ENCODE measurements around the gene NEU3. TPM values are rescaled to one million over a fixed set of nuclear protein-coding genes. Genes with fewer than 3 reads are reported as not detected.

The NEU3 gene
- total and polyA plus RNA-seq, 7 donors: 1.8 to 26.7 (median 14.0) TPM

DNA sequence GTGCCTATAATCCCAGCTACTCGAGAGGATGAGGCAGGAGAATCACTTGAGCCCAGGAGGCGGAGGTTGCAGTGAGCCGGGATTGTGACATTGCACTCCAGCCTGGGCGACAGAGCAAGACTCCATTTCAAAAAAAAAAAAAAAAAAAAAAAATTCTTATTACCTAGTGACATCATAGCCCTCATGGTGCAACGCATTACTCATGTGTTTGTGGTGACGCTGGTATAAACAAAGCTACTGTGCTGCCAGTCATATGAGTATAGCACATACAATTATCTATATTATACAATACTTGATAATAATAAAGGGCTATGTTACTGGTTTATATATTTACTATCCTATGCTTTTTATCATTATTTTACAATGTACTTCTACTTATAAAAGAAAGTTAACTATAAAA lies 66.8 kb downstream of the NEU3 start:
- DNase-seq: no peak
- 83 to 97% (median 91%) methylated on average over 6 of the region's 6 CpGs for WGBS, 3 donors
- peaks cover 9% of the 10 kb centered on the region for H3K9me3 ChIP-seq
- no peak for ATAC-seq
- no peaks in the 10 kb centered on the region for H3K4me1 ChIP-seq
- intact Hi-C loops (cut with DNase I): loop anchor here in 1 of 2 donors (10.0 kb wide), 1 partner anchor 49 kb away; no protein-coding TSS in a partner anchor
- no peaks in the 10 kb centered on the region for H3K27me3 ChIP-seq (ENCODE audit: insufficient read depth in 3 of 3, low read length in 2 of 3)
- H3K27ac ChIP-seq: no peak overlapping the region
- no peak overlapping the region for H3K4me3 ChIP-seq
- peaks cover 0 to 4% of the 10 kb centered on the region in 2 donors for H3K36me3 ChIP-seq (ENCODE audit: insufficient read depth in 1 of 2, low read depth in 1 of 2)
- TF ChIP-seq CTCF (IDR thresholded peaks at IDR 0.05): no peak

- Histone ChIP-seq H3K4me3 (no peak overlapping the region), H3K9me3 (peaks cover 9% of the 10 kb centered on the region), H3K4me1 (no peaks in the 10 kb centered on the region), H3K27ac (no peak overlapping the region), H3K36me3 (ENCODE audit: insufficient read depth in 1 of 2, low read depth in 1 of 2) (peaks cover 0 to 4% of the 10 kb centered on the region in 2 donors), H3K27me3 (ENCODE audit: insufficient read depth in 3 of 3, low read length in 2 of 3) (no peaks in the 10 kb centered on the region)
- 61 to 92% (median 77%) methylated on average over 3 of the region's 3 CpGs for WGBS, 3 donors
- intact Hi-C loops (cut with DNase I): loop anchor here in 1 of 2 donors (10.0 kb wide), 1 partner anchor 48 kb away; no protein-coding TSS in a partner anchor
- TF ChIP-seq CTCF (IDR thresholded peaks at IDR 0.05): no peak
- ATAC-seq: no peak
- DNase-seq: no peak
These were observed 68.1 kb downstream of the NEU3 start for GRCh38 chr11:75056814-75057213.

GRCh38 chr11:75059299-75059698 lies 70.6 kb downstream of the NEU3 start:
- H3K27me3 ChIP-seq (ENCODE audit: insufficient read depth in 3 of 3, low read length in 2 of 3): no peaks in the 10 kb centered on the region
- no peak overlapping the region for H3K27ac ChIP-seq
- no peaks in the 10 kb centered on the region for H3K9me3 ChIP-seq
- no peak for TF ChIP-seq CTCF (IDR thresholded peaks at IDR 0.05)
- no peak for DNase-seq
- intact Hi-C loops (cut with DNase I): loop anchor here in 1 of 2 donors (10.0 kb wide), 1 partner anchor 46 kb away; no protein-coding TSS in a partner anchor
- H3K4me3 ChIP-seq: no peak overlapping the region
- H3K36me3 ChIP-seq (ENCODE audit: insufficient read depth in 1 of 2, low read depth in 1 of 2): peaks cover 0 to 4% of the 10 kb centered on the region in 2 donors
- ATAC-seq: no peak
- no peaks in the 10 kb centered on the region for H3K4me1 ChIP-seq

DNA sequence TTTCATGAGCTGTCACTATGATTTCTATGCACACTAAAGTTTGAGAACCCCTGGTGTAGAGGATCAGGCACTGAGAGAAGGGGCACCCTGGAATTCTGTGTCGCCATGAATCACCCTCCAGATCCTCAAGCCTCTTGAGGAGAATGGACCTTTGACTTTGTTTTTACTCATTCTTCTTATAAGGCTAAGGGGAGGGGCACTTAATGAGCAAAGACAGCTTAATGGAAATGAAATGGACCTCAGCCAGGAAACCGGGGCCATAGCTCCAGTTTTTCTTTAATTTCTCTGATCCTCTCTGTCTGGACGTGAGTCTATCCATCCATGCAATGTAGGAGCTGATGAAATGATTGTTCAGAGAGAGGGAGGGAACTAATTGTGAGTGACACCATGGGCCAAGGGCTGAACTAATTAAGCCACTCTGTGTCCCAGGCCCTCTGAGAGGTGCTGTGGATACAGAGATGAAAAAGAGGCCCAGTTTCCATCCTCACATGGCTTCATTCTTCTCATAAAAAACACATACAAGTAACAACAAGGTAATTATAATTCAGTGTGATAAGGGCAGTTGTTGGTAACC lies 75.1 kb downstream of the NEU3 start:
- intact Hi-C loops (cut with DNase I): no loop called here
- H3K36me3 ChIP-seq (ENCODE audit: insufficient read depth in 1 of 2, low read depth in 1 of 2): peaks cover 0 to 4% of the 10 kb centered on the region in 2 donors
- no peaks in the 10 kb centered on the region for H3K4me1 ChIP-seq
- no peak overlapping the region for H3K27ac ChIP-seq
- no peak for TF ChIP-seq CTCF (IDR thresholded peaks at IDR 0.05)
- DNase-seq (no peak), ATAC-seq (no peak)
- no peaks in the 10 kb centered on the region for H3K27me3 ChIP-seq (ENCODE audit: insufficient read depth in 3 of 3, low read length in 2 of 3)
- no peaks in the 10 kb centered on the region for H3K9me3 ChIP-seq
- no peak overlapping the region for H3K4me3 ChIP-seq
- WGBS, 3 donors: 48 to 55% (median 50%) methylated on average over 3 of the region's 3 CpGs

DNA sequence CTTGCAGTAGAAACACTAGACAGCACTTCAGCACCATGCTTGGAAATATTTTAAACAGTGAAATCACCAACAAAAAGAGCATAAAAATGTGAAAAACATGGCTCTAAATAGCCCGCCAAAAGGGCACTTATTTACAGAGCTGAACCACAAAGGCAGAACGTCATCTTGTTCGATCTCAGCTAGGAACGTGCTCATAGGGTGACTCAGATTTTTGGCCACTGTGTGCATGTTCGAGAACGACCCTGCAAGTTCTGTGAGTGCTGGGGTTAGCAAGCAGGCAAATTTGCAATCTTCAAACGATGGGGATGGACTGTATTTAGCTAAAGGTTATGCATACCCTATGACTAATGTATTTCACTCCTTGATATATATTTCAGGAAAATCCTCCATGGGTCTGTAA lies 77.3 kb downstream of the NEU3 start:
- ATAC-seq: no peak
- H3K9me3 ChIP-seq: no peaks in the 10 kb centered on the region
- WGBS, 3 donors: 69 to 74% (median 73%) methylated on average over 7 of the region's 7 CpGs

More for the DNA sequence above, 77.3 kb downstream of the NEU3 start:
- DNase-seq: no peak
- TF ChIP-seq CTCF (IDR thresholded peaks at IDR 0.05): no peak
- Histone ChIP-seq H3K27ac (no peak overlapping the region), H3K36me3 (ENCODE audit: insufficient read depth in 1 of 2, low read depth in 1 of 2) (no peaks in the 10 kb centered on the region), H3K27me3 (ENCODE audit: insufficient read depth in 3 of 3, low read length in 2 of 3) (peaks cover 0 to 2% (median 0%) of the 10 kb centered on the region in 3 donors), H3K4me1 (no peaks in the 10 kb centered on the region), H3K4me3 (no peak overlapping the region)
- intact Hi-C loops (cut with DNase I): no loop called here
